Osteoblast (primary cell): ENCODE results near the gene SLC25A31. TPM values are rescaled to one million over a fixed set of nuclear protein-coding genes. Genes with fewer than 3 reads are reported as not detected.

Source experiments
- DNase-seq: peaks from one replicate; pipeline ENCODE4 v3.0.0; 2011; ENCODE audit warnings: low spot score, mixed read lengths; ENCODE audit not compliant: insufficient read length; ENCODE audit errors: missing footprints
- H2AFZ ChIP-seq: 2 replicates; pipeline ENCODE4 v1.6.0; 2011; ENCODE audit warnings: mild to moderate bottlenecking, low read length
- H3K27ac ChIP-seq: 2 replicates; pipeline ENCODE4 v1.5.1; 2011; ENCODE audit warnings: mild to moderate bottlenecking, low read depth, low read length, moderate library complexity
- H3K27me3 ChIP-seq: 2 replicates; pipeline ENCODE4 v1.6.0; 2012; ENCODE audit warnings: mild to moderate bottlenecking, control low read depth, inconsistent platforms, low read length, moderate library complexity; ENCODE audit not compliant: insufficient read depth
- H3K36me3 ChIP-seq: 2 replicates; pipeline ENCODE4 v1.5.1; 2011; ENCODE audit warnings: mild to moderate bottlenecking, low read length, control low read depth, moderate library complexity; ENCODE audit not compliant: insufficient read depth
- H3K4me1 ChIP-seq: 2 replicates; pipeline ENCODE4 v1.5.1; 2011; ENCODE audit warnings: mild to moderate bottlenecking, low read length, control low read depth, moderate library complexity; ENCODE audit not compliant: insufficient read depth
- H3K4me2 ChIP-seq: 2 replicates; pipeline ENCODE4 v1.6.0; 2011; ENCODE audit warnings: mild to moderate bottlenecking, low read length; ENCODE audit not compliant: insufficient read depth
- H3K4me3 ChIP-seq: fragments of 200-600 bp; sonication (generic); 3 replicates; pipeline ENCODE4 v1.5.1; 2012; ENCODE audit warnings: mild to moderate bottlenecking, low read length, inconsistent platforms; ENCODE audit not compliant: insufficient read depth
- H3K79me2 ChIP-seq: 2 replicates; pipeline ENCODE4 v1.6.0; 2012; ENCODE audit warnings: mild to moderate bottlenecking, low read length, control low read depth, inconsistent platforms; ENCODE audit not compliant: insufficient read depth
- H3K9me3 ChIP-seq: 2 replicates; pipeline ENCODE4 v1.5.1; 2011; ENCODE audit warnings: low read depth, low read length, control low read depth
- H4K20me1 ChIP-seq: 2 replicates; pipeline ENCODE4 v1.6.0; 2012; ENCODE audit warnings: mild to moderate bottlenecking, low read length, control low read depth; ENCODE audit not compliant: insufficient read depth
- total RNA-seq: library from RNA; depleted of rRNA; stranded (reverse); fragments of >200 nt; gene quantifications from 2 replicates; pipeline ENCODE4 v1.2.3, GENCODE V29; 2012
- TF ChIP-seq, protein P1 (sequence below): IDR thresholded peaks from 2 replicates; pipeline ENCODE4 v1.5.1; 2011; ENCODE audit warnings: mild to moderate bottlenecking, low read depth, low read length, moderate library complexity; ENCODE audit errors: extremely low read depth

Gene SLC25A31
- total RNA-seq, 1 donor, result not detected

DNA sequence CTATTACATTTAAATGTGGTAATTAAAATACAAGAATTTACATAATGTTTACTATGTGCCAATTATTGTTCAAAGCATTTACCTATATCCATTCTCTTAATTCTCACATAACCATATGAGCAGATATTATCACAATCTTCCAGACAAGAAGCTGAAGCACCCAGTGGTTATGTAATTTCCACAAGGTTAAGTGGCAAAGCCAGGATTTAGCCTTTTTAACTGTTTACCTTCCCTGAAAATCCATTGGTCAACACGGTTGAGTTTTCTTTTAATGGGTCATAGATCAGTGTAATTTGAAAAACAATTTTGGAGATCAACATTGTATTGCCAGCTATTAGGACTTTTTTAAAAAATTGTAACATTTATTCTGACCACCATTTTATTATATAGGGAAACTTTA is 63.3 kb downstream of the SLC25A31 start:
- no peaks in the 10 kb centered on the region for H3K79me2 ChIP-seq
- H3K9me3 ChIP-seq, result no peaks in the 10 kb centered on the region
- no peaks in the 10 kb centered on the region for H3K4me1 ChIP-seq
- H3K36me3 ChIP-seq, result no peaks in the 10 kb centered on the region
- no peak overlapping the region for H3K4me3 ChIP-seq
- TF ChIP-seq, protein P1, sequence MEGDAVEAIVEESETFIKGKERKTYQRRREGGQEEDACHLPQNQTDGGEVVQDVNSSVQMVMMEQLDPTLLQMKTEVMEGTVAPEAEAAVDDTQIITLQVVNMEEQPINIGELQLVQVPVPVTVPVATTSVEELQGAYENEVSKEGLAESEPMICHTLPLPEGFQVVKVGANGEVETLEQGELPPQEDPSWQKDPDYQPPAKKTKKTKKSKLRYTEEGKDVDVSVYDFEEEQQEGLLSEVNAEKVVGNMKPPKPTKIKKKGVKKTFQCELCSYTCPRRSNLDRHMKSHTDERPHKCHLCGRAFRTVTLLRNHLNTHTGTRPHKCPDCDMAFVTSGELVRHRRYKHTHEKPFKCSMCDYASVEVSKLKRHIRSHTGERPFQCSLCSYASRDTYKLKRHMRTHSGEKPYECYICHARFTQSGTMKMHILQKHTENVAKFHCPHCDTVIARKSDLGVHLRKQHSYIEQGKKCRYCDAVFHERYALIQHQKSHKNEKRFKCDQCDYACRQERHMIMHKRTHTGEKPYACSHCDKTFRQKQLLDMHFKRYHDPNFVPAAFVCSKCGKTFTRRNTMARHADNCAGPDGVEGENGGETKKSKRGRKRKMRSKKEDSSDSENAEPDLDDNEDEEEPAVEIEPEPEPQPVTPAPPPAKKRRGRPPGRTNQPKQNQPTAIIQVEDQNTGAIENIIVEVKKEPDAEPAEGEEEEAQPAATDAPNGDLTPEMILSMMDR, result no peak
- no peak overlapping the region for H3K4me2 ChIP-seq
- DNase-seq, result no peak
- no peak overlapping the region for H2AFZ ChIP-seq
- H3K27ac ChIP-seq, result no peak overlapping the region
- H4K20me1 ChIP-seq, result no peaks in the 10 kb centered on the region
- peaks cover 3% of the 10 kb centered on the region for H3K27me3 ChIP-seq

DNA sequence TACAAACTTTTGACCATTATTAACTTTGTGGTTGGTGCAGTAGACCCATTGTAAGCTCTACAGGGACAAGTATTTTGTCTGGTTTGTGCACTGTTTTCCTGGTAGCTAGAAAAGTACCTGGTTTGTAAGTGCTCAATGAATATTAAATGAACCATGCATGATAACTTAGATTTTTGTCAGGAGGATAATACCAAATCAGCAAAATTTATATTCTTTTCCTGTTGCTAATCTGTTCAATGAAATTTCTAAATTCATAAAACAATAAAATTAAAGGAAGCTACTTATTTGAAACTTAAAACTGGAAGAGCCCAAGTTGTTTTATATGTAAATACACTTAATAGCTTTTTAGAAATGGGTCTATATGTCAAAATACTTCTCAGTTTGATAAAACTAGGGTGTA is 69.5 kb downstream of the SLC25A31 start:
- no peak overlapping the region for H2AFZ ChIP-seq
- no peaks in the 10 kb centered on the region for H3K9me3 ChIP-seq
- no peak overlapping the region for H3K27ac ChIP-seq
- no peaks in the 10 kb centered on the region for H3K36me3 ChIP-seq
- H3K4me2 ChIP-seq, result no peak overlapping the region
- no peak for DNase-seq
- H4K20me1 ChIP-seq, result no peaks in the 10 kb centered on the region
- TF ChIP-seq, protein P1, result no peak
- H3K27me3 ChIP-seq, result no peaks in the 10 kb centered on the region
- no peak overlapping the region for H3K4me3 ChIP-seq
- no peaks in the 10 kb centered on the region for H3K4me1 ChIP-seq
- no peaks in the 10 kb centered on the region for H3K79me2 ChIP-seq

DNA sequence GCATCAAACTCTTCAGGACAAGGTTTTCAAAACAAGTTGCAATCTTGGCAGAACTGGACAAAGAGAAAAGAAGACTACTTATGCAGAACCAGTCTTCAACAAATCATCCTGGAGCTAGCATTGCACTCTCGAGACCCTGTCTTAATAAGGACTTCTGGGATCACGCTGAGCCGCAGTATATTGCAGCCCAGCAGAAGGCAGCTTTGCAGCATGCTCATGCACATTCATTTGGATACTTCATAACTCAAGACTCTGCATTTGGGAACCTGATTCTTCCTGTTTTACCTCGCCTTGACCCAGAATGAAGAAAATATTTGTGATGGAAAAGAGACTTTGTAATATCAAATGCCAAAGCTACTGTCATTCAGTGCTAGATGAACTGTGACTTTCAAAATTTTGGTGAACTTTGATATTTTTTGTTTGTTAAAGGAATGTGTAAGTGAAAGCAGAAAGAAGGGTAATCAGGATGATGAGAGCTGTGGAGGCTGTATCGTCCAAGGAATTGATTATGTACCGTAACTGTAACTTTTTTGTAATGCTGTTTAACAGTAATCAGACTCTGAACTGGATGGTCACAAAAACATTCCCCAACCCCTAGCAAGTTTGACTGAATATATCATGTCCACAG is 79.1 kb downstream of the SLC25A31 start:
- no peaks in the 10 kb centered on the region for H4K20me1 ChIP-seq
- no peaks in the 10 kb centered on the region for H3K79me2 ChIP-seq
- peak overlapping the region; percentile 17 for H2AFZ ChIP-seq
- no peaks in the 10 kb centered on the region for H3K4me1 ChIP-seq
- H3K9me3 ChIP-seq, result no peaks in the 10 kb centered on the region
- TF ChIP-seq, protein P1, result peak; percentile 30
- H3K36me3 ChIP-seq, result no peaks in the 10 kb centered on the region
- H3K27me3 ChIP-seq, result no peaks in the 10 kb centered on the region
- no peak overlapping the region for H3K4me2 ChIP-seq
- H3K27ac ChIP-seq, result no peak overlapping the region
- no peak overlapping the region for H3K4me3 ChIP-seq
- DNase-seq, result no peak

DNA sequence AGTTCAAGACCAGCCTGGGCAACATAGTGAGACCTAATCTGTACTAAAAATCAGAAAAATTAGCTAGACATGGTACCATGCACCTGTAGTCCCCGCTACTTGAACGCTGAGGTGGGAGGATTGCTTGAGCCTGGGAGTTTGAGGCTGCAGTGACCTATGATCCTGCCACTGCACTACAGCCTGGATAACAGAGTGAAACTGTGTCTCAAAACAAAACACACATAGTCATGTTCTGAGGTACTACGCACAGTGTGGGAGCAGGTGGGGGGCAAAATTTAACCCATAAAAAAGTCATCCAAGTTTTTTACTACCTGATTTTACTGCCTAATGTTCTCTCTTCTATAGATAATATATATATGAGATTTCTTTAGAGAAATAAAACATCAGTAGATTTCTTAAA is 80.4 kb downstream of the SLC25A31 start:
- no peak overlapping the region for H3K27ac ChIP-seq
- H2AFZ ChIP-seq, result no peak overlapping the region

More for the DNA sequence above, 80.4 kb downstream of the SLC25A31 start:
- TF ChIP-seq, protein P1, result no peak
- no peak for DNase-seq
- Histone ChIP-seq H4K20me1 (no peaks in the 10 kb centered on the region), H3K79me2 (no peaks in the 10 kb centered on the region), H3K4me1 (no peaks in the 10 kb centered on the region), H3K4me2 (no peak overlapping the region), H3K9me3 (no peaks in the 10 kb centered on the region), H3K36me3 (no peaks in the 10 kb centered on the region), H3K4me3 (no peak overlapping the region), H3K27me3 (no peaks in the 10 kb centered on the region)
